HL-60 (cell line): Measurements from ENCODE around the gene BSN.

Experiments used
- CTCF ChIP-seq: IDR thresholded peaks from one replicate; pipeline ENCODE4 v1.5.1; 2011; ENCODE audit warnings: low read length, control low read depth, inconsistent platforms; ENCODE audit not compliant: insufficient read depth
- POLR2AphosphoS5 ChIP-seq: IDR thresholded peaks from 2 replicates; pipeline ENCODE4 v1.6.1; 2012; ENCODE audit warnings: low read depth

- no peak for TF ChIP-seq CTCF
- no peak for TF ChIP-seq POLR2AphosphoS5
Measured at GRCh38 chr3:49530701-49531100, 23.6 kb upstream of the BSN start.
